GM21717 (cell line): ENCODE results near the gene FAM114A2.

Experiments
- ATAC-seq: cut with Tn5 transposase; IDR thresholded peaks from one replicate; pipeline ENCODE4 v1.9.1; 2021; ENCODE audit warnings: mild to moderate bottlenecking, moderate library complexity; ENCODE audit not compliant: unreplicated experiment

The FAM114A2 gene

DNA sequence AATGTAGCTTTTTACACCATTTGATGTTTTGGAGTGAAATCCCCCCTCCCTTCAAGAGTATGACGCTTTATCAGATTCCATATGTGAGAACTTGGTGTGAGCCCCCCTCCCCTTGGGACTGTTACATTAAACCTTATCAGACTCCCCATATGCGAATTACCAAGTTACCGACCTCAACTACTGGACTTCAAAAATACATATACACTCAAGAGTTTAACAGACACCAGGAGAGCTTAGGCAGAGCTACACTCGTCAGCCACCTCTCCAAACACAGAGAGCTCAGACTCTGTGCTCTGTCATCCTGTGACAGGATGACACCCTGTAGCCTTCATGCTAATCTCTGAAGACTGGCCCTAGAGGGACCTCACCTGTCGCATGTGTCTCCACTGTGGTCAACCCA is 50.2 kb downstream of the FAM114A2 start:
- no peak for ATAC-seq

DNA sequence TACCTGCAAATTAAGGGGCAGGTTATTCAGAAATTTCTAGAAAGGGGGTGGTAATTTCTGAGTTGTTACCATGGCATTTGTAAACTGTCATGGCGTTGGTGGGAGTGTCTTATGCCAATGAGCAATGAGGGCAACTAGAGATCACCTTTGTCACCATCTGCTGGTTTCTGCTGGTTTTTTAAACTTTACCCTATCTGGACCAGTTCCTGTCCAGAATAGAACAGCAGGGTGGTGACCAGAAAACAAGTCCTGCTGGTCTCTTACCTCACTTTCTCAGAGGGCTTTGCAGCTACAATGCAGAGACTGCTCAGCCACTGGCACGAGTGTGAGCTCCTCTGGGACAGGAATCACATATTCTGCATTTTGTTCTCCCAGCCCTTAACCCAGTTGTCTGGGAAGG is 51.4 kb downstream of the FAM114A2 start:
- ATAC-seq, result no peak

DNA sequence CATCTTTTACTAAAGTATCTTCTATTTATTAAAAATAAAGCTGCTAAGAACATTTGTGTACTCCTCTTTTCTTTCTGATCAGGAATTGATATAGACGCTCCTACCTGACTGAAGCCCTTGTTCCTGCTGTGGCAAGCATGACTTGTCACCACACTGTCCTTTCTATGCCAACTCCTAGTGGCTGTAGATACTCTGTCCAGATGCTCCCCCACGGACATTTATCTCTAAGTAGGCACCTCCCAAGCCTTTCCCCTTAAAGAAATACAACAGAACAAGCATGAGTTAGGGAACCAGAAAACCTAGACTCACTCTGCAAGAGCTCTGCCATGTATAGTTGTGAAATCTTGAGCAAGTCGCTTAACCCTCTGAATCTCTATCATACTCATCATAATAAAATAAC is 53.2 kb downstream of the FAM114A2 start:
- no peak for ATAC-seq

DNA sequence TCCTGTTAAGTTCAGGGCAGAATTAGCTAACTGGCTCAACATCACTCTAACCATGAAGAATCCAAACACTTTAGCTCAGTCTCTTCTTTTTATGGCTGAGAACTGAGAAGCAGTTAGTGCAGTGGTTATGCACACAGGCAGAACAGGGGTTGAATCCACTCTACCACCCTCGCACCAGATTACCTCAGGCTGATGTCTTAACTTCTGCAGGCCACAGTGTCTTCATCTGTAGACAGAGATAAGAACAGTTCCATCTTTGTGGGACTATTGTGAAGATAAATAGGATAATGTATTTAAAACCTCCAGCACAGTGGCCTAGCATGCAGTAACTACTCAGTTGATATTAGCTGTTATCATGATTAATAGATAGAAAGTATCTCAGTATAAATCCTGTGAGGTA is 54.8 kb downstream of the FAM114A2 start:
- ATAC-seq, result no peak

DNA sequence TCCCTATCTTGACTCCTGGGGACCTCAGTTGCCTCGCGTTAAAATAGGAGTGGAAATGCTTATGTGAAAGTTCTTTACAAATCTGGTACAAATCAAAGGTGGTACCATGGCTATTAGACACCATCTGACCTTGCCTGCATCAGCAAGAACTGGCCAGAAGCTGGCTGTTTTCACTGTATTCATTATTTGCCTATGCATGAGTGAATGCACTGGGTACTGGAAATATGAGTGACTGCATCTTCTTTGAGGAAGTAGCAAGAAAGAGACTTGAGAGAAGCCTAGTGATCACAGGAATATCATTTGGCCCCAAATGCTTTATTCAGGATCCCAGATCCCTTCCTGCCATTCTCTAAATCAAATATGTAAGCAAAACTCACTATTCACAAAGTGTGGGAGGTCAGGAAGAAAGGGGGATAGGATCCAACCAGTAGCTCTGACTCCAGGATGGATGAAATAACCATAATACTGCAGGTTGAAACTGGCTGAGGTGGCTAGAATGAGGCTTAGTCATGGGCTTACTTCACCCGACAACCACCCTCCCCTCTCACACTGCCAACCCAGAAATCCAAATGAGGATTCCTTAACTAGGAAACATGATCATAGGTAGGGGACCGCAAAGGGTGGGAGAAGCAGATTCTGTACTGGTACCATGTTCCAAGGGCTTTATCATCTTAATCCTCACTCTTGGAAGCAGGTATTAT is 56.7 kb downstream of the FAM114A2 start:
- no peak for ATAC-seq

DNA sequence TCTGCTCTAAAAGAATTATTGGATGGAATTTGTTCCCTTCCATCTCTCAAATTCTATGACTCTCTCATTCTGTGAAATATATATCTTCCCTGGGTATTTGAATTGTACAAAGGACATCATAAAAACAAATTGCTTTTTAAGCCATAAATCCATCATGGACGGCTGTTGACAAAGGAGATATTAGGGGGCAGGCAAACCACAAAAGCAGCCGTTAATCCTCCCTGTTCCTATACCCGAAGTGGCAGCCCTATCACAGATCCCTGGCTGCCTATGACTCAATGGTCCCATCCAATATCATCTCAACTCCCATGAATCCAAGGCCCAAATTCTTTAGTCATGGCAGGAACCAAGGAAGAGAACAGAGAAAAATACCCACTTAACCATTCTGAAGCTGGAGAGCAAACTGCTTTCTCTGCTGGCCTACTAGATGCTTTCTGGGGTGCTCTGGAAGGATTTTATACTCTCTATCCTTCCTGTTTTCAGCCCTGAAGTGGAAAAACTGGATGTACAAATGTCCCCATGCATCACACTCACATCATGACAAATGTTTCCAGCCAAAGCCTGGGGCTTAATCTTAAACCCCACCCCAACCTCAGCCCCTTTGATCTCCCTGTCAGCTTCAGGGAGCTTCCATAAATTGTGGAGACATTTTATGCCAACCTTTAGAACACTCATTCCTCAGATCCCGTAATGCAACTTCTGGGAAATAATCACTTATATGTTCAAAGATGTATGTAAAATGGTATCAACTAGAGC is 59.5 kb downstream of the FAM114A2 start:
- ATAC-seq, result no peak

DNA sequence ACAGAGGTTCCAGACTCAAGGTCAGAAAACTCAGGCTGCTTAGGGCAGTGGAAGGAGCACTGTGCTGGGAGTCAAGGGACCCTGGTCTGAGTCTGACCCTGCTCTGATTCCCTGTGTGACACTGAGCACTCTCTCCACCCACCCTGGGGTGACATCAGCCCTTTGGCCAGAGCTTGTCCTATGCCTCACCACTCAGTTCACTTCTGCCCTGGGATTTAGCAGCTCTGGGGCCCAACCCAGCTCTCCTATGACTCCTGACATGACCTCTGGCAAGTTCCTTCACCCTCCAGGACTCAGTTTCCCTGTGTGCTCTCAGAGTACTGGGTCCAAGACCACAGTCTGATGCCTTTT is 63.9 kb downstream of the FAM114A2 start:
- no peak for ATAC-seq

DNA sequence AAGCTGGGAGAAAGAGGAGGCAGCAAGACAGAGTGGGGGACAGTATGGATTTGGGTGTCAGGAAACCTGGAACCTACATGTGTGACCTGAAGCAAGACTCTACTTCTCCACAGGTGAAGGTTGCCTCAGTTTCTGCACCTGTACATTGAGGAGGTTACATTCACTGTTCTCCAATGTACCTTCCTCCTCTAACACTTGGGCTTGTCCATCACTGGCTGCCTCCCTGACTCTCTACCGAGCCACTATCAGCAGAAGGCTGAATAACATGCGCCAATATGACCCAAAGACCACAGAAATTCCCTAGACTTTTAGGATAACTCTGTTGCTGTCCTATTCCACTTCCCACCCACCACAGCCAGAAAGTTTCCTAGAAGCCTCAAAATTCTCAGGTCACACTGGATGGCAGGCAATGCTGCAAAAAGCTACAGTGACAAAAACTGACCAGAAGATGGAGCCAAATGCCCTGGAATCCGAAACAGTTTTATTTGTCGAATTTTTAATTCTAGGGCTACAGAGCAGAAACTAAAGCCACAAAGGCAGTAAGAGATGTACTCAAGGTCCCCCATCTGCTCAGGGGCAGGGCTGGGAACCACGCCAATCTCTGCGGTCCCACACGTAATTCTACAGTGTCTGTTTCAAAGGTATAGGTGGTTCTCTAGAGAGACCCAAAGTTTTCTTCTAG is 64.4 kb downstream of the FAM114A2 start:
- ATAC-seq, result no peak

DNA sequence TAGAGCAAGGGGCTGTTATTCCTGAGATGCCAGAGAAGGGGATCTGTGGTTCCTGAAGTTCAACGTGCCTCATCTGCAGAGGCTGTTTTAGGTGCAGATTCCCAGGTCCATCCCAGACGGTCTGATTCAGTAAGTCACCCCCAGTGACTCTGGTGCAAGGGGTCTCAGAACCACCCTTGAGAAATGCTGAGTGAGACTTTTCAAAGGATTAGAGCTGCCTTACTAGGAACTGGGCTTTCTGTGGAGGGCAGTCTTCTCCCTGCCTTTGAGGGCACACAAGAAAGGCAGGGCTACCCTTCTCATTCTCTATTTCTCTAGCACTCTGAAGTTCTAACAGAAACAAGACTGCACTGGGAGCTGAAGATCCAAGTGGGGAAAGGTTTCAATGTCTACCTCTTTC is 66.5 kb downstream of the FAM114A2 start:
- no peak for ATAC-seq

DNA sequence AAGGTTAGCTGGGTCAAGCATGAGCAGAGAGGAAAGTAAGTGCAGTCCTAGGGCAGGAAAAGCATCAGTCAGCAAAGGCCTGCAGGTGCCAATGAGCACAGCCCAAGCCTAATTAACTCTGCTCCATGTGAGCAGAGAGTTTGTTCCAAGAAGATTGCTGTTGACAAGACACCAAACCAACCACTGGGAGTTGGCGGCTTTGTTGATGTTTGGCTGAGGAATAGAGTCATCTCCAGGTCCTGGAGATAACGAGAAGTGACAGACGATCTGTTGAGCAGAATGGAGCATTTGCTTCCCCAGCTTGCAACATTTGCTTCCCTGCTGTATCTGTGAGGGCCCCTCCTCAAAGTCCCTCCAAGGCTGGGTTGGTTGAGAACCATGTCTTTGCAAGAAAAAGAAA is 68.2 kb downstream of the FAM114A2 start:
- ATAC-seq, result no peak

DNA sequence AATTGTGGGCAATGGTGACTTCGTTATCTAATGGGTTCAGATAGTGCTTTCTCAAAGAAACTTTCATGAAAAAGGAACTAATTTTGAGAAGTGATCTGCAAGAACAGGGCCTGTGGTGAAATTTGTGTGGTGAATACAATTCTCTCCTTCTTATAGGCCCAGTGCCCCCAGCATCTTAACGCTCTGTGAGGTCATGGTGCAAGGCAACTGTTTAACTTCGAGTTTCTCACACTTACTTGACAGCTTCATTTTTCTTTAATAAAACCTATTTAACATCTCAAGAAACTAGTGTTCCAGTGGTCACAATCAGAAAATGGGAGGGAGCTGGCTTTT is 69.2 kb downstream of the FAM114A2 start:
- ATAC-seq, result no peak

DNA sequence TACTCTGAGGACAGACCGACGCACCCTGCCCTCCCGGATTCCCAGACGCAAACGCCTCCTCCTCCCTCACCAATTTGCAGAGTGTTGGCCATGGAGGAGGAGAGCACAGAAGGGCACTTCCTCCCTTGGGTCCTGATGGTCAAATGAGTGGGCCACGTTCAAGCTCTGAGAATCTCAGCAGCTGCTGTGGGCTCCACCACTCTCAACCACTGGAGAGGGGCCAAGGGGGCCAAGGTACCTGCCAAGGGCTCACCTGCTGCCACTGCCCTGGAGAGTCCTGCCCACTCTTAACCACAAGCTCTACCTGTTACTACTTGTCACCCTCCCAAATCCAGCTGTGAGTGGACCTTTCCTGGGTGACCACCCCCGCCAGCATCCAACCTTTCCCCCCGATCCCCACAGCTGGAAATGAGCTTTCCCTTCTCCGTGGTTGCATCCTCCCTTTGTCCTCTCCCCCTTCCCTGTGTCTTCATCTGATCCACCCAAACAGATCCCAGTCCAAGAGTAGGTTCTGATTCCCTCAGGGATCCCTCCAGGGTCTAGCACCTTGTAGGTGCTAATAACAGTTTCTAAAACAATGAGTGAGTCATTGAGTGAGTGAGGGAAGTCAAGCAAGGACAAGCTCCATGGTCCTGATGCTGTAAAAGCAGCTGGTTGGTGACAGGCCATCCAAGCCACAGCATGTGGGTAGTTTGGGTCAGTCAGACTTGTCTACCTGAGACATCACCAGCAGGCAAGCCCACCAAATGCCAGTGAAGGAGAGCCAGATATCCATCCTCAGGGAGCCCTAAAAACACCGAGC is 69.7 kb downstream of the FAM114A2 start:
- ATAC-seq, result no peak

DNA sequence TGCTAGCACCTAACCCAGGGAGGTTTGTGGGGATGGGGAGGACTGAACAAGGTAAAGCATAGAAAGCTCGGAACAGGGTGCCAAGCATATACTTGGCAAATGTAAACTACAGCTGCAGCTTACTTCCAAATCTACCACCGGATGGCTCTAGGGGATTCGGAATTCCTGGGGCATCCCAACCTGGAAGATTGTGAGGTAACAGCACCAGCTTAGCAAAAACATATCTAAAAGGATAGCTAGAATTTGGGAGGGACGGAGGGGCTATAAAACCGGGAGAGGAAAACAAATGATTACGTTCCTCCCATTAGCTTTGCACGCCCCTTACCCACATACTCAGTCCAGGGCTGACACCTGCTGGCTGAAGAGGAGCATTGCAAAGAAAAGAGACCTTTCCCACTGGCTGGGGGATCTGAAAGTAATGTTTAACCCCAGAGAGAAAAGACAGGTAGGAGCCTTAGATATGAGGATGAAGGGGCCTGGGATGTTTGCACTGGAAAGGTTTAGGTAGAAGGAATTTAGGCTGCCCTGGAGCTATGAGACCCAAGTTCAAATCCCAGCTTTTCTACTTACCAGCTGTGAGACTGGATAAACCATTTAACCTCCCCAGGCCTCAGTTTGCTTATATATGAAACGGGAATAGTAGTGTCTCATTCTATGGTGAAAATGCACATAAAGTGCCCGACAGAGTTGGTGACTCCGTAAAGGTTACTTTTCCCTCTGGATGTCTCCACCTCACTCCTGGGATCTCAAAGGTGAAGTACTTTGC is 73.6 kb downstream of the FAM114A2 start:
- ATAC-seq, result peak; percentile 75

DNA sequence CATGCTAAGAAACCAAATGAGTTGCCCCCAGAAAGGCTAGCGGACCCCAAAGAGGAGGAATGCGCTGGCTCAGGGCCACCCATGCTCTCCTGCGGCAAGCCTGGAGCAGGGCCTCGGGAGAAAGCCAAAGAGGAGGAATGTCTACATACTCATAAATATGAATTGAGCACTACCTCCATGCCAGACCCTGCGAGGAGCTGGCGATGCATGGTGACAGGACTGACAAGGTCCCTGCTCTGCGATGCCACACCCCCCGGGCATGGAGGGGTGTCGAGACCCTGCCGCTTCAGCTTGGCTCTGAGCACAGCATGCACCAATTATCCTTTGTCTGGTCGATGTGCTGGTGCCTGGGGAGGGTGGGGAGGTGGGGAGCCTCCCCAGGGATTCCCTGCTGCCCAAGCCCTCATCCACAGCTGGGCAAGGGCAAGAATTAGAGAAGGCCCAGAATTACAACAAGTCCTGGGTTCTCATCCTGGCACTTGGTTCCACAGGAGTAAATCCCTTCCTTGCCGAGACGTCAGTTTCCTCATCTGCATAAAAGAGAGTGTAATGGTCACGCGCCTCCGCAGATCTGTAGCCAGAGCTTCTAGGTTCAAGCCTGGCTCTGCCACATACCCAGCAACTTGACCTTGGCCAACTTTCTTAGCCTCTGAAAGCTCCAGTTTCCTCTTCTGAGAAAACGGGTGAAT is 74.4 kb downstream of the FAM114A2 start:
- no peak for ATAC-seq

DNA sequence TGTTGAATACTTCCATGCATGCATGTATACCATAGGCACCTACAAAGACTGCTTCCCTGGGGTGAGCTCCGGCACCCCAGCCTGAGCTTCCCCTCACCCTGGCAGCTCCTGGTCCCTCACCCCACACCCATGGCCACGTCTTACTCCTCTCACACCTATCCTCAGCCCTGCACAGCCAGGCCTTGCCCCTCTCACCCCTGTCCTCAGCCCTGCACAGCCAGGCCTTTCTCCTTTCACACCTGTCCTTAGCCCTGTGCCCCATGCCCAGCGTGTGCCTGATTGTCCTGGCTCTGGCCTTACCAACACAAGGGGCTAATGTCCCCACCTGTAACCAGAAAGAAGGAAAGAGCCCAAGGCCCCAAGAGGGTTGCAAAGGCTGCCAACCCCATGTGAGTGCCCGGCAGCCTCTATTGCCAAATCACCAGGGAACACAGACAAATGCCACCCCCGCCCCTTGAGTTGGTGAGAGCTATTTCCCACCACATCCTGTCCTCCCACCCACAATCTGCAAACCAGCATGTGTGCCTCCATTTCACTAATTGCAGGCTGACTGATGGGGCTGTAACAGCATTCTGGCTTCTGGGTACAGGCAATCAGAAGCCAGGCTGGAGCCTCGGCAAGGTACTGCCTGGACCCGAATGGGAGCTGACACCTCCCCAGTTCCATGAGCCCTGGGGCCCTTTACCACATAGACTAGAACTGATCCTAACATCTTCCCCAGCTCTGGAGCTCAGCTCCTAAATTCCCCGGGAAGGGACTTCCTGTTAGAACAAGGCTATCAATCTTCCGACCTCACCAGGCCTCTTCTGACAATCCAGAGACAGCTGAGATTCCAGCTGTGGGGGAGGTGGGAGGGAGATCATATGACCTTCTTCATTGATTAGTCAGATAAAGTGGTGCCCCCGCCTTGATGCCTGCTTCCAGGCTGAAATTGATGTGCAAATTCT is 78.2 kb downstream of the FAM114A2 start:
- ATAC-seq, result no peak

DNA sequence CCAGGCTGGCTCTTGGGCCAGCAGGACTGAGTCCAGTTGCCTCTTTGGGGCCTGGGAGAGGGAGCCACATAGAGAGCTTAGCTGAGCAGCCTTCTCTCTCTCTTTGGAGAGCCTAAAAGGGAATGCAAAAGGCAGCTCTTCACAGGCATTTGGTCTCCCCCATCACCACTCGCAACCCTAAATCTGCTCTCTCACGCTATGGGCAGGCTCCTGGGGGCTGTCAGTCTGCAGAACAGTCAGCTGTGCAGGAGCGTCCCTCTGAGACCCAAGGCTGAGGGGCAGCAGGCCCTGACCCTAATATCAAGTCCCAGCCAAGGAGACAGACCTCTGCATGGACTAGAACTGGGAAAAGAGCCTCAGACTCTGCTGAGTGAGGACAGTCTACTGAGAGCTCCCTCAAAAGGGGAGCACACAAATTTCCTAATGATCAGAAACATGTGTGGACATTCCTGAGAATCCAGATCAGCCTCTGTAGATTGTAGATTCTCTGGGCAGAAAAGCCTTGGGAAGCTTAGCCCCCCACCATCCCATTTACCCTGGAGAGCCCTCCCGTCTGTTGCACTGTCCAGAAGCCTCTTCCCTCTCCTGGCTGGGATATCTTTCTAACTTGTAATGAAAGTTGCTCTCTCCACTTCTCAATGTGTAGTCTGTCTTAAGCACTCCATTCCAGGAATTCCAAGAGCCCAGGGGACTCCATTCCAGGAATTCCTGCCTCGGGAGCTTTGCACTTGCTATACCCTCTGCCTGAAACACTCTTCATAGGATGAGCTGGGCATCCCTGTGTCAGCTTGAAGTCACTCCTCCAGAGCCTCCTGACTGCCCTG is 79.4 kb downstream of the FAM114A2 start:
- ATAC-seq, result no peak

DNA sequence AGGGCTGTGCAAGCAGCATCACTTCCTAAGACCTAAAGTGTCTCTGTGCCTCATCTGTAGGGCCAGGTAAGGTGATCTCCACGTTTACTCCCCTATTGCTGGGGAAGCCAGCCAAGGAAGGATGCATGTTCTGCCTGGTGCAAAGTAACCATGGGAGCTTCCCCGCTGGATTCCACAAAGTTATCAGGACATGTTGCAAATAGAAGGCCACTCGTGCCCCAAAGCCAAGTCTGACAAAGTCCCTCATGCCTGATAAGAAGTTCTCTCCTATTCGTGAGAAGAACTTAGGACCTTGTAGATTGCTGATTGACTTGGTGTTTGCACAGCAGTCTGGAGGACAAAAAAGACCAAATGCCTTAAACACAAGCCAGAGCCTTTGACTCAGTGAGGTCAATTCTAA is 81.5 kb downstream of the FAM114A2 start:
- no peak for ATAC-seq

DNA sequence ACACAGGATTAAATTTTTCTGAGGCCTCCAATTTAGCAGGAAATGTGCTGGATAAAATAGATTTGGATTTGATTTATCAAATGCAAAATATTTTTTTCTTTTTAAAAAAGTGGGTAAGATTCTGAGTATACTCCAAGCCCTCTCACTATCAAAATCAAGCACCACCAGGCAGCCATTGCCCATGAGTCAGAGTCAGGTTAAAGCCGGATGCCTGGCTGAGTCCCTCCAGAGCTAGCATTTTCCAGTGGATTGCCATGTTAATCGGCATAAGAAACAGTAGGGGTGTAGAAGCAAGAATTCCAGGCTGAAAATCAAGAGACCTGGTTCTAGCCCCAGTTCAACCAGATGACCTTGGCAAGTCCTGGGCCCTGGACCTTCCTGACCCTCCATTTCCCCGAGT is 85.3 kb downstream of the FAM114A2 start:
- no peak for ATAC-seq
